H1 (cell line): Measurements from ENCODE around the gene NDUFB10. TPM values are rescaled to one million over a fixed set of nuclear protein-coding genes. Genes with fewer than 3 reads are reported as not detected.

ENCODE experiments used
- ASH2L ChIP-seq: fragments of 200-600, 300-600 bp; sonication (generic); IDR thresholded peaks from one replicate; pipeline ENCODE4 v1.7.1; 2017; ENCODE audit warnings: low read length
- CHD1 ChIP-seq: IDR thresholded peaks from 2 replicates; pipeline ENCODE4 v1.6.1; 2012; ENCODE audit warnings: low read depth, low read length, improper control_type of control experiment
- CREB1 ChIP-seq: IDR thresholded peaks from 2 replicates; pipeline ENCODE4 v1.6.1; 2012; ENCODE audit warnings: inconsistent platforms
- CTBP2 ChIP-seq: IDR thresholded peaks from 2 replicates; pipeline ENCODE4 v1.7.0; 2011; ENCODE audit warnings: borderline replicate concordance, mild to moderate bottlenecking, moderate library complexity, mixed read lengths, low read length; ENCODE audit not compliant: insufficient read depth, insufficient read length
- GABPA ChIP-seq: IDR thresholded peaks from 2 replicates; pipeline ENCODE4 v1.6.1; 2011; ENCODE audit warnings: mild to moderate bottlenecking, low read length, moderate library complexity, borderline replicate concordance; ENCODE audit not compliant: insufficient read depth
- JUND ChIP-seq: IDR thresholded peaks from 2 replicates; pipeline ENCODE4 v1.6.1; 2011; ENCODE audit warnings: mild to moderate bottlenecking, improper control_type of control experiment, low read length
- KDM4A ChIP-seq: IDR thresholded peaks from one replicate; pipeline ENCODE4 v1.7.1; 2012; ENCODE audit warnings: low read depth, mild to moderate bottlenecking, moderate library complexity, low read length, inconsistent platforms; ENCODE audit not compliant: severe bottlenecking
- RAD21 ChIP-seq, 2 experiments: IDR thresholded peaks in 1 of 2; conservative IDR thresholded peaks in 1 of 2; 2 replicates each; pipeline ENCODE4 v1.6.1; 2011; ENCODE audit warnings: low read depth in 2 of 2, low read length in 2 of 2, improper control_type of control experiment in 1 of 2, inconsistent platforms in 1 of 2, mild to moderate bottlenecking in 1 of 2, moderate library complexity in 1 of 2
- polyA plus RNA-seq, 7 experiments: library from polyadenylated mRNA; depleted of rRNA in 3 of 7; stranded (reverse) in 5 of 7; unstranded in 2 of 7; fragments of >200 nt in 5 of 7; fragments of 200-250 nt in 2 of 7; gene quantifications; 1 replicate in 5 of 7; 2 replicates in 1 of 7; 4 replicates in 1 of 7; pipeline versions ENCODE4 v1.2.1 to v1.2.3, GENCODE V29; 2011 to 2013; ENCODE audit warnings: missing spikeins in 2 of 7, mixed read lengths in 2 of 7
- total RNA-seq: library from RNA; stranded (reverse); fragmentation: NEBNext Ultra II Directional; extraction: Animal tissue kit (Norgen Biotek cat#: 25700); gene quantifications from 2 replicates; pipeline ENCODE4 v1.2.1, GENCODE V29; 2021
- TF ChIP-seq, protein P1 (sequence below): IDR thresholded peaks from 2 replicates; pipeline ENCODE4 v1.6.1; 2012; ENCODE audit warnings: low read length, inconsistent platforms

Gene NDUFB10
- total and polyA plus RNA-seq, 2 of the 8 experiments (the other 6 are each of a cell fraction or from before 2014, with no cell fraction given) = 183 to 194 TPM

DNA sequence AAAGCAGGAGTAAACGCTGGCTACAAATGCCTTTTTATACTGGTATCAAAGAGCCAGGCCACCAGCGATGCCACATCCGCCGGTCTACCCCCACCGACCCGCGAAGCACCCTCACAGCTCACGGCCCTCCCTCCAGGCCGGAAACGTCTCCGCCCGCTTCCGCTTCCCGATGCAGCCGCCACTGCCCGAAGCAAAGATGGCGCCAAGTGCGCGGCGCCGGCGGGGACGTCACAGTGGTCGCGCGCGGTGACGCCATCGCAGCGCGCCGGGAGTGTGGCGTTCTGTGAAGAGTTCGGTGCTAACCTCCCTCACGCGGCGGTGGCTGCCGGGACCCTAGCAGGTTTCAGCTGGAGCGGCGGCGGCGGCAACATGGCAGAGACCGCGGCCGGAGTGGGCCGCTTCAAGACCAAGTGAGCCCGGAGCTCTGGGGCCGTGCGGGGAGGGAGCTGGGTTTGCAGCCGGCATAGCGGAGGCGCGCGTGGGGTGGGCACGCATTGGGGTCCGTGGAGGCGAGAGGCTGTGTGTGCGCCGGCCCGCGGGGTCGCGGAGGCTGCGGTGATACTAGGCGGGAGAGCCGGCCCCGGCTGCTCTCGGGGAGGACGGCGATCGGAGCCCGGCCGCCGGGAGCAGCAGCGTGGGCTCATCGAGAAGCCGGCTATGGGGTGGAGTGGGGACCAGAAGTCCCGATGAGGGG, 12.6 kb downstream of the NDUFB10 start, which contains the start of gene TBL3 (continued):
- TF ChIP-seq CTBP2 (peak; percentile 46), CHD1 (no peak), ASH2L (peak; percentile 90), KDM4A (peak; percentile 100), CREB1 (peak; percentile 100), RAD21 (IDR thresholded peaks at IDR 0.05 in 1 of 2, conservative IDR thresholded peaks at IDR 0.05 in 1 of 2; ENCODE audit: low read depth in 2 of 2, low read length in 2 of 2) (no peak; a peak in 1 of 4 replicates), GABPA (peak; percentile 92), JUND (peak; percentile 68; the same call in 1 of the 2 replicates)
- TF ChIP-seq, protein P1, sequence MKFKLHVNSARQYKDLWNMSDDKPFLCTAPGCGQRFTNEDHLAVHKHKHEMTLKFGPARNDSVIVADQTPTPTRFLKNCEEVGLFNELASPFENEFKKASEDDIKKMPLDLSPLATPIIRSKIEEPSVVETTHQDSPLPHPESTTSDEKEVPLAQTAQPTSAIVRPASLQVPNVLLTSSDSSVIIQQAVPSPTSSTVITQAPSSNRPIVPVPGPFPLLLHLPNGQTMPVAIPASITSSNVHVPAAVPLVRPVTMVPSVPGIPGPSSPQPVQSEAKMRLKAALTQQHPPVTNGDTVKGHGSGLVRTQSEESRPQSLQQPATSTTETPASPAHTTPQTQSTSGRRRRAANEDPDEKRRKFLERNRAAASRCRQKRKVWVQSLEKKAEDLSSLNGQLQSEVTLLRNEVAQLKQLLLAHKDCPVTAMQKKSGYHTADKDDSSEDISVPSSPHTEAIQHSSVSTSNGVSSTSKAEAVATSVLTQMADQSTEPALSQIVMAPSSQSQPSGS = 0 out of 2 replicates have a peak, but pooled peaks have one; percentile 68
